ENCODE data around the gene GAL3ST1.

GAL3ST1 gene

DNA sequence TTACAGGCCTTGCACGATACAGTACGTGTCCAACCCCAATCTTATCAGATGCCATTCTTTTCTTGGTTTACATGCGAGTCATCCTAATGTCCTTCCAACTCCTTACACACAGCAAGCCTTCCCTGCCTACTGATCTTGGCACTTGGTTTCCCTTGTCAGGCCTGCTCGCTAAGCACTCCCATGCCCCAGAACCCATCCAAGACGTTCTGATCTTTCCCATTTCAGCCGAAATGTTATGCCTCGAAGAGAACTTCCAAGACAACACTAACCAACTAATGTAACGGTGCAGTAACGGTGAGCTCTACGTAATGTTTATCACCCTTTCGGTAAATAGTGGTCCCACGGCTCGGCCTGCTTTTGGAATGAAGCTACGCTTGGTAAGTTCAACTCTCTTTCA is 16.7 kb upstream of the GAL3ST1 start:
- TF ChIP-seq, protein P1, sequence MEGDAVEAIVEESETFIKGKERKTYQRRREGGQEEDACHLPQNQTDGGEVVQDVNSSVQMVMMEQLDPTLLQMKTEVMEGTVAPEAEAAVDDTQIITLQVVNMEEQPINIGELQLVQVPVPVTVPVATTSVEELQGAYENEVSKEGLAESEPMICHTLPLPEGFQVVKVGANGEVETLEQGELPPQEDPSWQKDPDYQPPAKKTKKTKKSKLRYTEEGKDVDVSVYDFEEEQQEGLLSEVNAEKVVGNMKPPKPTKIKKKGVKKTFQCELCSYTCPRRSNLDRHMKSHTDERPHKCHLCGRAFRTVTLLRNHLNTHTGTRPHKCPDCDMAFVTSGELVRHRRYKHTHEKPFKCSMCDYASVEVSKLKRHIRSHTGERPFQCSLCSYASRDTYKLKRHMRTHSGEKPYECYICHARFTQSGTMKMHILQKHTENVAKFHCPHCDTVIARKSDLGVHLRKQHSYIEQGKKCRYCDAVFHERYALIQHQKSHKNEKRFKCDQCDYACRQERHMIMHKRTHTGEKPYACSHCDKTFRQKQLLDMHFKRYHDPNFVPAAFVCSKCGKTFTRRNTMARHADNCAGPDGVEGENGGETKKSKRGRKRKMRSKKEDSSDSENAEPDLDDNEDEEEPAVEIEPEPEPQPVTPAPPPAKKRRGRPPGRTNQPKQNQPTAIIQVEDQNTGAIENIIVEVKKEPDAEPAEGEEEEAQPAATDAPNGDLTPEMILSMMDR (IDR thresholded peaks at IDR 0.05), result no peak

DNA sequence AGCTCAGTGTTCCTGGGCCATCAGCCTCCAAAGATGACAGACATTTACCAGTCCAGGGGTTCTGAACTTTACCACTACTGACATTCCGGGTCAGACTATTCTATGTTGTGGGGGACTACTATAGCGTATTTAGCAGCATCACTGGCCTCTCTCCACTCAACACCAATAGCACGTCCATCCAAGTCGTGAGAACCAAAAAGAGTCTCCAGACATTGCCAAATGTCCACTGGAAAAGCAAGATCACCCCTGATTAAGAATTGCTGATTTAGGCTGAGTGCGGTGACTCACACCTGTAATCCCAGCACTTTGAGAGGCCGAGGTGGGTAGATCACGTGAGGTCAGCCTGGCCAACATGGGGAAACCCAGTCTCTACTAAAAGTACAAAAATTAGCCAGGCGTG is 11.9 kb upstream of the GAL3ST1 start:
- TF ChIP-seq, protein P1 (IDR thresholded peaks at IDR 0.05), result no peak

DNA sequence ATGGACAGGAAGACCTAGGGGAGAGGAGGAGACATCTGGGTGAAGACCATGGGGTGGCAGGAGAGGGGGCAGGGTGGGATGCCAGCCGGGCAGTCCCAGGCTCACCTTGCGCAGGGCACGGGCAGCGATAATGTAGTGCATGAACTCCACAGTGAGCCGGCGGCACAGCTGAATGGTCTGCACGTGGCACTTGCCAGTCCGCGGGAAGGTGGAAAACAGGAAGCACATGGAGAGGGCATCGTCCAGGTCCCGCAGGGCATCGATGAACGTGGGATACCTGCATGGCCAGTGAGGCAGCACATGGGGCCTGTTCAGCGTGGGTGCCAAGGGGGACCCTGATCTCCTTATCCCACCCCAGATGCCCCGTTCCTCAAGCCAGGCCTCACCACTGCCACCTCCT is 10.0 kb upstream of the GAL3ST1 start:
- TF ChIP-seq, protein P1 (IDR thresholded peaks at IDR 0.05), result no peak

DNA sequence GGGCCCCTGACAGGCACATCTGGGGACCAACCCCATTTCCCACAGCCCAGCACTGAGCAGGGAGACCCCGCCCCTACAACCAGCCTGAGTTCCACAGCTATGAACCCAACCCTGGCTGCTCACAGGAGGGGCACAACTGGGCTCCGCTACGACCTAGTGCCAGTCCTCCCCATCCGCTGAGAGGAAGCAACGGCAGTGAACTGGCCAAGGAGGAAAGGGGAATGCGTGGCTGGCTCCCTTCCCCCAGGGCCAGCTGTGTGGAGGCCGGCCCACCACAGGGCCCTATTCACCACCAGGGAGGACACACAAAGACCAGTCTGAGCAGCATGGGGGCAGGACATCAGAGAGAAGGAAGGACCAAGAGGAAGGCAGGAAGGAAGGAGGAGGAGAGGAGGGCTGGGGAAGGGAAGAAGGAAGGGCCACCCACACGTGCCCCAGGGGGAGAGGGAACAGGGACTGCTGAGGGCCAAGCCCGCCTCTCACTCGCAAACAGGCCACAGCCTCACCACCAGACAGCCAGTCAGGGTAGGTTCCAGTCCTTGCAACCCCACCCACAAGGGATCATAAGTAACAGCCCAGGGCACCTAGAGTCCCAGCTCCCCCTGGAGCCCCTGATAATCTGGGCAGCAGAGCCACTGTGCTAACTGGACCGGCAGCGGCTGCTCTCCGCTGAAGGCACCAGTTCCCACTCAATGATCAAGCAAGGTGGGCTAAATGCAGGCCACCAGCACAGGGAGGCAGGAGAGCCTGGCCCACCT is 8.5 kb upstream of the GAL3ST1 start:
- TF ChIP-seq, protein P1 (IDR thresholded peaks at IDR 0.05), result no peak

DNA sequence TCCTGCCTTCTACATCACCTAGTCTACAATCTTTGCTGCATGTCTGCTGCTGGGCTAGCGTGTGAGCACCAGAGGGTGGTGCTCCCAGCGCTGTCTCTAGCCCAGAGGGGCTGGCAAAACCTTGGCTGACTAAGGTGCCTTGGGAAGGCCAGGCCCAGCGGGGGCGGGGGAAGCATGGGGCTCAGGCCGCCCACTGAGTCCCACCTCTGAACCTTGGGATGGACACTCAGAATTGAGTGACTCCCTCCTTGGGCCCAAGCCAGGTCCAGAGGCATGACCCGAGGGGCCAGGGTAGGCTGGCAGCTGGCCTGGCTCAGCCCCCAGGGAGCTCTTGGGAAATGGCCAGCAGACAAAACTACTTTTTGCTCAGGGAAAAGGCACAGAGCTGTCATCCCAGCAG is 7.6 kb upstream of the GAL3ST1 start:
- TF ChIP-seq, protein P1 (IDR thresholded peaks at IDR 0.05), result no peak

DNA sequence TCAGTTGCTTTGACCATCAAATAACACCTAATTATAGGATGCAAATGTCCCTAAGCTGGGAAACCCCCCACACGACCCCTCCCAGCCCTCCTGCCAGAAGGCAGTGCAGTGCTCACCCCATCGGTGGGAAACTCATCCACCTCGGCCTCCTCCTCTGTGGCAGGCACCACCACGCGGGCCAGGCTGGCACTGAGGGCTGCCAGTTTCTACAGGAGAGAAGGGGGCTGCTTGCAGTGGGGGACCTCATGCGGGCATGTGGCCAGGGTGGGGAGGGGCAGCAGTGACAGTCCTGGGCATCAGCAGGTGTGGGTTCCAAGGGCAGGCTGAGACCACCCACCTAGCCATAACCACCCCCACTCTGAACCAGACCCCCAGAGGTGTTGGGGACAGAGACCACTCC is 6.4 kb upstream of the GAL3ST1 start:
- TF ChIP-seq, protein P1 (IDR thresholded peaks at IDR 0.05), result no peak

DNA sequence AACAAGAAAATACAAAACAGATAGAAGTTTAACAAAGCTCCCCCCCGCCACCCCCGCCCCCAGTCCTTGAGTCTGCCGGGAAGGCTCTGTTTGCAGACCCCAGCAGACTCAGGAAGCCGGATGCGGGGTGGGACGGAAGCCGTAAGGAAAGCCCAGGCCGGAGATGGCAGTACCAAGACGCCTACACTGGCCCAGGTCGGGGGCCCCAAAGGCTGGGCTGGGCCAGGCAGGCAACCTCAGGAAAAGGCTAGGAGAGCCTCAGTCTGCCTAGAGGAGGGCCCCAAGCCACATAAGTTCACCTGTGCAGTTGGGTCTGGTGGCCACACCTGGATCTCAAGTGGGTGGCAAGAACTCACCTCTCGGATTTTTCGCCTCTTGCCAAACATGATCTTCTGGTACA is 4.0 kb upstream of the GAL3ST1 start:
- TF ChIP-seq, protein P1 (IDR thresholded peaks at IDR 0.05), result no peak

DNA sequence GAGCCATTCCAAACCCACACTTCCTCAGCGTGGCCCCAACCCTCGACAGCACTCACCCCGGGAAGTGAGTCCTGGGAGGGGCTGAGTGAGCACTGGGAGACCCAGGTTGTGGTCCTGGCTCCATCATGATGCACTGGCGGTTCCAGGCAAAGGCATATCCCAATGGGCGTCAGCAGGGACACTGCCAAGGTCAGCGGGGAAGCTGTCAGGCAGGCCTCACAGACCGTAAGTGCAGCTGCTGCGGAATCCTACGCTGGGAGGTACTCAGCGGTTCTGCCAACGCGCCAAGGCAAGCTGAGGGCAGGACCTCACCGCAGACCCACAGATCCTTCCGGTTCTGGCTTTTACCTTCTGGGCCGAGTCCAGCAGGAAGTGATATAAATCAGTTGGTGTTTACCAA is 1.4 kb upstream of the GAL3ST1 start:
- TF ChIP-seq, protein P1 (IDR thresholded peaks at IDR 0.05), result no peak
